GM12874 (cell line): ENCODE results near the gene CPLX1.

Source experiments
- TF ChIP-seq, protein P1 (sequence below): IDR thresholded peaks from 2 replicates; pipeline ENCODE4 v1.5.1; 2011; ENCODE audit warnings: low read depth, mild to moderate bottlenecking, control low read depth, low read length, moderate library complexity; ENCODE audit not compliant: insufficient read depth

CPLX1 gene

GRCh38 chr4:743463-744211 lies 82.3 kb downstream of the CPLX1 start:
- TF ChIP-seq, protein P1, sequence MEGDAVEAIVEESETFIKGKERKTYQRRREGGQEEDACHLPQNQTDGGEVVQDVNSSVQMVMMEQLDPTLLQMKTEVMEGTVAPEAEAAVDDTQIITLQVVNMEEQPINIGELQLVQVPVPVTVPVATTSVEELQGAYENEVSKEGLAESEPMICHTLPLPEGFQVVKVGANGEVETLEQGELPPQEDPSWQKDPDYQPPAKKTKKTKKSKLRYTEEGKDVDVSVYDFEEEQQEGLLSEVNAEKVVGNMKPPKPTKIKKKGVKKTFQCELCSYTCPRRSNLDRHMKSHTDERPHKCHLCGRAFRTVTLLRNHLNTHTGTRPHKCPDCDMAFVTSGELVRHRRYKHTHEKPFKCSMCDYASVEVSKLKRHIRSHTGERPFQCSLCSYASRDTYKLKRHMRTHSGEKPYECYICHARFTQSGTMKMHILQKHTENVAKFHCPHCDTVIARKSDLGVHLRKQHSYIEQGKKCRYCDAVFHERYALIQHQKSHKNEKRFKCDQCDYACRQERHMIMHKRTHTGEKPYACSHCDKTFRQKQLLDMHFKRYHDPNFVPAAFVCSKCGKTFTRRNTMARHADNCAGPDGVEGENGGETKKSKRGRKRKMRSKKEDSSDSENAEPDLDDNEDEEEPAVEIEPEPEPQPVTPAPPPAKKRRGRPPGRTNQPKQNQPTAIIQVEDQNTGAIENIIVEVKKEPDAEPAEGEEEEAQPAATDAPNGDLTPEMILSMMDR, result no peak

DNA sequence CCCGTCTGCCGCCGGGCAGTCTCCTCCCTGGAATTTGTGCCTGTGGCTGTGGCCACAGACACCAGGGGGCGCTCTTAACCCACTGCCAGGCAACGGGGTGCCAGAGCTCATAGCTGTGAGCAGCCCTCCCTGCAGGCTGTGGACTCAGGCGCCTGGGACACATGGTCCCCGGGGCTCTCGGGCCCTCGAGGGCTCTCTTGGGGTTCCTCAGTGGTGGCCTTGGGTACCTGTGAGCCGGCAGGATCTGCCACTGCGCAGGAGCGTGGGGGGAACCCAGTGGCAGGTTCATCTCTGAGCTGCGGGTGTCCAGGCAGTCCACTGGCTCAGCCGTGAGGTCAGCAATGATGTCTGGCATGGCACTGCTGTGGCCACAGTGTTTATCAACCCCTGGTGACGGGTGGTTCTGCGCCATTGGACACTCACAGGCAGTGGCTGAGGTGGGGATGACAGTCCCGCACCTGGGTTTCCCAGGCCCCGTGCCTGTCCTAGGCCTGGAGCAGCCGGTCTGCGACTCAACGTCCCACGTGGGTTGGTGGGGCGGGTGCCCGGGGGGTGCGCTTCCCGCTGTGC lies 83.1 kb downstream of the CPLX1 start:
- TF ChIP-seq, protein P1, result peak; percentile 95

- TF ChIP-seq, protein P1, result no peak
Measured at GRCh38 chr4:742096-742741, 83.7 kb downstream of the CPLX1 start.

- TF ChIP-seq, protein P1, result no peak
Measured at GRCh38 chr4:740656-741282, 85.2 kb downstream of the CPLX1 start.

DNA sequence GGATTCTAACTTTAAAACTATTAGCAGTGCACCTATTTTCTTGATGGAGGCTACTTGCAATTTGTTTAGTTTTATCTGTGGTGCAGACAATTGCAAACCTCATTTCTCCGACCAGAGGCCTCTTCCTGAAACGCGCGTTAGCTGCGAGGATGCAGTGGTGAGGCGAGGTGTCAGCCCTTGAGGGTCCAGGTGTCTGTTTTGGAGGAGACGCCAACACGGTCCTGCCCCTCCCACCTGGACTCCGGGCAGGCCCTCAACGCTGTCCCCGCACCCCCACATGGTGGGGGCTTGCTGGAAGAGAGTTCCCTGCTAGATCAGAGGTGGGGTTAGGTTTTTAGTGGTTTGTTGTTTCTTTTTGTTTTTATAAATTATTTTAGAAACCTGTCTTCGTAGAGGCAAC lies 85.9 kb downstream of the CPLX1 start:
- TF ChIP-seq, protein P1, result no peak

GRCh38 chr4:739569-739968 lies 86.4 kb downstream of the CPLX1 start:
- TF ChIP-seq, protein P1, result no peak

- TF ChIP-seq, protein P1, result no peak
Measured at GRCh38 chr4:738781-739280, 87.1 kb downstream of the CPLX1 start.
